NCI-H748 treated with DMSO at 0.1 percent for 48 hours (cell line): Measurements from ENCODE around the gene NTMT1.

ENCODE experiments used
- DNase-seq: peaks from one replicate; lab custom pipeline; 2025; lab: John Stamatoyannopoulos, UW

NTMT1 gene

GRCh38 chr9:129637102-129637501 is 11.1 kb downstream of the NTMT1 start:
- no peak for DNase-seq

DNA sequence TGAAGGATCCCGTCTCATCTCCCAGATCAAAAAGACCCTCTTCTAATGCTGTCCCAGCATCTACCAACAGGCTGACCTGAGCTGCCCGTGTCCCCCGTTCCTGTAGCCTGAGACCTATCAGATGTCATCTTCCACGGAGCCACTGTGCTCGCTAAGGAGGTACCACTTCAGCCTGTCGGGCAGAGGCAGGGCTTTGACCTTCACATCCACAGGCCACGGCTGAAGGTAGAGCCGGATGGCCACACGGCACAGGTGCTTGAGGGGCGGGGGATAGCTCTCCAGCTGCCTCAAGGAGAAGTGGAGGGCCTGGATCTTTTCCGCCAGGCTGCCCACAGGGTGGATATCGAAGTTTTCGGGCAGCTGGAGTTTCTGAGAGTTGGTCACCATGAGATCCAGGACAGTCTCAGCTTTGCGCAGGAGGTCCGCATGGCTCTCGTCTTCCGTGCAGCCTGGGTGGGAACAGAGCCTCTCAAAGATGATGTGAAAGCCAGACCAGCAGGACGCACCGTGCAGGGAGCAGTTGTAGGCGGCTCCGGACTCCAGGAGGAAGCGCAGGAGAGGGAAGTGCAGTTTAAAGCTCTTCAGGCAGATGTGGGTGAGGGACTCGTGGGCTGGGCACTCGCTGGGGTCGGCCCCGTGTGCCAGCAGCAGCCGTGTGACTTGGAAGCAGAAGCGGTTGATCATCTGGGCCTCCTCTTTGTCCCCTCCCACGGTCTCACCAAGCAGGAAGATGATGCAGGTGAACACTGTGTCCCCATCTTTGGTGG is 11.9 kb downstream of the NTMT1 start:
- DNase-seq = no peak

- no peak for DNase-seq
Observed at GRCh38 chr9:129639034-129639630, 13.2 kb downstream of the NTMT1 start.

DNA sequence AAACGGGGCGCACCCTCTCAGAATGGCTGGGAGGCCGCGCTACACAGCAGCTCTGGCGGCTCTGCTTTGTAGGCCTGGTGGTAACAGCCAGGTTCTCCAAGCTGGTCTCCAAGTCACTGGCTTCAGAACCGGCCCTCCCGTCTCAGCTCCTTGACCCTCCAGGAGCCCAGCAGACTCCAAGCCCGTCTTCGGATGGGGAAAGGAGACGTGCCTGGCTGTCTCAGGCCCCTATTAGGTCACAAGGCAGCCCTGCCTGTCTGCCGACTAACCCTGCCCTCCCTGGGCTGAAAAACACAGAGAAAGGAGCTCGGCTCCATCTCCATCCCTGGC is 13.8 kb downstream of the NTMT1 start:
- no peak for DNase-seq

DNA sequence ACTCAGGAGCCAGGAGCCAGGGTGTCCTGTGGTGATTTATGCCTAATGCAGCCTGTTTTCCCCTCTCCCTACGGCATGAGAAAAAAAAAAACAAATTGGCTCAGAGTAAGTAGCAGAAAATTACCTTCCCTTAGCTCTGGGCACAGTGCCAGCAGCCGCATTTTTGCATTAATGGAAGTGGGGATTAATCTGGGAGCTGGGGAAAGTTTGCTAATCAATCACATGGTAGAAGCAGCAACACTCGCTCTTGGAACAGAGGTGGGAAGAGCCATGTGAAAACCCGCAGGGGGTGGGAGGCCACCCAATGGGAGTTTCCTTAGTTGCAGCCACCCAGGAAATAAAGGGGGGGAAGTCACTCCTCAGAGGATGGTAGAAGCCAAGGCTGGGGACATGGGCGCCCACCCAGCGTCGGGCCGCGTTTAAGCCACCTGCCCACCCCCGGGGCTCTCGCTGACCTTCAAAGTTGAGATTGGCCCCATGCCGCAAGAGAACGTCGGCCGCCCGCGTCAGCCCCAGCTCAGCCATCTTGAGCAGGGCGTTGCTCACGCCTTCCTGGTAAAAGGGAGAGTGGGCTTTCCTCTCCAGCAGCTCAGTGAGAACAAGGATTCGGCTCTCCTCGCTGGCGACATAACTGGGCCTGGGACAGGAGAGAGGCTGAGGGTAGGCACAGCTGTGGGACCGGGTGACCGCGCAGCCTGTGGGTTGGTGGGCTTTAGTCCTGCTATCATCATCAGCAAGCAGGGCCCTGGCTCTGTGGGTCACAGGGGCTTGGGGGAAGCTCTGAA is 14.3 kb downstream of the NTMT1 start:
- DNase-seq = peak; percentile 25

- DNase-seq = no peak
Observed at GRCh38 chr9:129640871-129641749, 15.1 kb downstream of the NTMT1 start.

GRCh38 chr9:129641750-129642585 is 16.0 kb downstream of the NTMT1 start, which contains the start of gene ASB6:
ASB6 (minus strand) TSS chr9:129642151; CDS start chr9:129641999, 152 bp downstream.
- peak; percentile 76 for DNase-seq

GRCh38 chr9:129643706-129644105 is 17.7 kb downstream of the NTMT1 start:
- no peak for DNase-seq

DNA sequence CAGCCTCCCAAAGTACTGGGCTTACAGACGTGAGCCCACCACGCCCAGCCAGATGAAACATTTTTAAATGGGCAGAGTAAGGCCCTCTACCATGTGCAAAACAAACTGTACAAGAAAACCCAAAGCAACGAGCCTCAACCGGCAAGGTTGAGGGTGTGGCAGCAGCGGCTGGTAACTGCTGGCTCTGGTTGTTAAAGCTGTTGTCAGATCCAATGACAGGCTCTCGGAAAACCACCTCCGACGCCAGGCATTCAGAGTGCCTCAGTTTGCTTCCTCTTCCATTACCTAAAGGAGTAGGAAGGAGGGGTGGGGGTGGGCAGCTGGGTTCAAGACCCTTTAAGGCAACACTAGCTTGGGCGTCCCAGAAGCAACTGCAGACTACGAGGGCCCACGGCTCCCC is 18.4 kb downstream of the NTMT1 start:
- DNase-seq = no peak

GRCh38 chr9:129644902-129645301 is 18.9 kb downstream of the NTMT1 start:
- no peak for DNase-seq

DNA sequence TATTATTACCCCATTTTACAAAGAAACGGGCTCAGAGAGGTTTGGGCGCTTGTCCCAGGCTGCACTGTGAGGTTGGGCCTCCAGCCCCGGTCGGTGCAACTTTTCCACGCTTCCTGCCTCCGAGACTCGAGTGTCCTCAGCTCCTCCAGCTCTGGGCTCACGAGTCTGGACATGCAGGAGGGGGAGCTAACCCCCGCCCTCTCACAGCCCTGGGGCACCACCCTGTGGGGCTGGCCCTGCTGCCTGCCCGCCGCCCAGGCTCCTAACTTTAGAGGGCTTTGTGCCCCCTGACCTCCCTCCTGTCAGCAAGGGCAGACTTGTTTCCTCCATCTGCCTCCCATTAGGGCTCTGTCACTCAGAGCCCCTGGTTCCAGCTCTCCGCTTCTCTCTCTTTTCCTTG is 20.3 kb downstream of the NTMT1 start:
- no peak for DNase-seq

DNA sequence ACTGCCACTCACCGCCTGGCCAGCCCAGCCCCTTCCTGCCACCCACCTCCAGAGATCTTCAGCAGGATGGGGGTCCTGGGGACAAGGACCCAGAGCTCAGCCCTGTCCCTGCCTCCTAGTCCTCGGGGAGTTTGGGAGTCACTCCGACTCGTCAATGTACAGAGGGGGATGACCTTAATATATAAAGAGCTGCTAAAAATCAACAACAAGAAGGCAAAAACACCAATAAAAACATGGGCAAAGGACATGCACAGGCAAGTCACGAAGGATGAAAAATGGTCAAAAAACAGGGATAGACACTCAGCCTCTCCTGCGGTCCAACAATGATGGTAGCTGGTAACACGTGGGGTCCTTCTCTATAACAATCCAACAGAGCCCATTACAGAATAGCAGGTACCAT is 20.7 kb downstream of the NTMT1 start:
- no peak for DNase-seq

DNA sequence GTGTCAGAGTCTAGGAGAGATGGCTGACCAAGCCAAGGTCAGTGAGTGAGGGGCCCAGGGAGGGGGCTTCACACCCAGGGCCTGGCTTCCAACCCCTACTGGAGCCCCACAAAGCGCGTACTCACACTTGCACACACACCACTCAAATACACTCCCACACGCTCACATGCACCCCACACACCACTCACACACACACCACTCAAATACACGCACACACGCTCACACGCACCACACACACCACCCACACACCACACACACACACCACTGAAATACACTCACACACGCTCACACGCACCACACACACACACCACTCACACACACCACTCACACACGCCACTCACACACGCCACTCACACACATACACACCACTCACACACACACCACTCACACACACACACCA is 21.7 kb downstream of the NTMT1 start:
- no peak for DNase-seq

GRCh38 chr9:129648092-129648763 is 22.3 kb downstream of the NTMT1 start:
- no peak for DNase-seq

- DNase-seq = no peak
Observed at GRCh38 chr9:129648764-129649115, 22.8 kb downstream of the NTMT1 start.

DNA sequence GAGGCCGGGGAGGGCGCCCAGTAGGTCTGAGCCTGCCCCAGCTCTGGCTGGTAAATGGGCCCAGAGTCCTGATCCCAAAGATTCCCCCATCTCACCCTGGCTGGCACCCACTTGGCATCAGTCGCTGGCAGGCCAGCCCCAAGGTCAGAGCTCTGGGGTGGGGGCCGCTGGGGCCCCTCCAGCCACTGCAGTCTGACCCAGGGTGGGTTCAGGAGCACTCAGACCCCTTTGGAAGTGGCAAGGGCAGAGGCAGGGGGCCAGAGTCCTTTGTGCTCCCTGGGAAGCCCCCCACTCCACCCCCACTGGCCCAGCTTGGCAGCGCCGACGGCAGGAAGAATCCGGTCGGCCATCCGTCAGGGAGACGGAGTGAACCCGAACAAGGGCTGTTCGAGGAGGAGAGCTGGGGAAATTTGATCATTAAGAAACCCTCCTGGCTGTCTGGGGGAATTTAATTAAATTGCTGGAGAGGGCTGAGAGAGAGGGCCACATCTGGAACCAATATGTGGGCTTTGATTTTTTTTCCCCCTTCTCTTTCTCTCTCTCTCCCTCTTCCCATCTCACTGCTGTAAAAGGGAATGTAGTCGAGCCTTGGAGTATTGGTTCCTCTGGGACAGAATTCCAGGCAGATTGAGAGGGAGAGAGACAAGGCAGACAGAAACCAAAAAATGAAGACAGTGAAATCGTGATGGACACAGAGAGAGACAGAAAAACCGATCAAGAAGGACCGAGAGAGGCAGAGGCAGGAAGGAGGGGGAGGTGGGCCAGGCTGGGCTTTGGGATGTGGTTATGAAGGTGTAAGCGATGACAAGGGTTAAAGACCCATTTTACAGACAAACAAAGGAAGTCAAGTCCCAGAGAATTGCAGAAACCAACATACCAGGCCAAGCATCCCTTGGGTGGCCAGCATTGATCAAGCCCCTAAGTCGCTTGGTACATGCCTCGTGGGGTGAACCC is 24.0 kb downstream of the NTMT1 start:
- no peak for DNase-seq

DNA sequence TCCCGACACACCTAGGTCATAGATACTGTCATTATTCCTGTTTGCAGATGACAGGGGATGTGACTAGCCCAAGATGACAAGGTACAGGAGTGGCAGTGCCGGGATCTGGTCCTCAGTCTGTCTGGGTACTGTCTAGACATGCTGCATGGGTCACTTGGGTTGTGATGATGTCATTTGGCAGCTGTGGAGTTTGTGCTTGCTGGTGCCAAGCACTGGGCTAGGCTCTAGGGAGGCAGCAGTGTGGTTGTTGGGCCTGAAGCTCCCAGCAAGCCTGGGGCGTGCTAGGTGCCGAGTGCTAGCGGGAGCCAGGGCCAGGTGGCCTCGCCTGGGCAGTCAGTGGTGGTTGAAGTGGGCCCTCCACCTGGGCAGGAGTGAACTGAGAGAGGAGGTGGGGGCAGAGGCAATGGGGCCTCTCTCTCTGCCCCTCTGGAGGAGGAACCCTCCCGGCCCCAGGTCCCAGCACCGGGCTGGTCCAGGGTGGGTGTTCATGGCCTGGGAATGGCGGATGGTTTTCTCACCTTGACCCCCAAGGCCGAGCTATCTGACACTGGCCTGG is 24.8 kb downstream of the NTMT1 start:
- no peak for DNase-seq

GRCh38 chr9:129653823-129654553 is 28.0 kb downstream of the NTMT1 start:
- DNase-seq = no peak
